Measurements from ENCODE around the gene HEMGN. TPM values are rescaled to one million over a fixed set of nuclear protein-coding genes. Genes with fewer than 3 reads are reported as not detected.

The HEMGN gene
- polyA plus RNA-seq, 3 donors, result 2.1 to 2.9 (median 2.4) TPM

DNA sequence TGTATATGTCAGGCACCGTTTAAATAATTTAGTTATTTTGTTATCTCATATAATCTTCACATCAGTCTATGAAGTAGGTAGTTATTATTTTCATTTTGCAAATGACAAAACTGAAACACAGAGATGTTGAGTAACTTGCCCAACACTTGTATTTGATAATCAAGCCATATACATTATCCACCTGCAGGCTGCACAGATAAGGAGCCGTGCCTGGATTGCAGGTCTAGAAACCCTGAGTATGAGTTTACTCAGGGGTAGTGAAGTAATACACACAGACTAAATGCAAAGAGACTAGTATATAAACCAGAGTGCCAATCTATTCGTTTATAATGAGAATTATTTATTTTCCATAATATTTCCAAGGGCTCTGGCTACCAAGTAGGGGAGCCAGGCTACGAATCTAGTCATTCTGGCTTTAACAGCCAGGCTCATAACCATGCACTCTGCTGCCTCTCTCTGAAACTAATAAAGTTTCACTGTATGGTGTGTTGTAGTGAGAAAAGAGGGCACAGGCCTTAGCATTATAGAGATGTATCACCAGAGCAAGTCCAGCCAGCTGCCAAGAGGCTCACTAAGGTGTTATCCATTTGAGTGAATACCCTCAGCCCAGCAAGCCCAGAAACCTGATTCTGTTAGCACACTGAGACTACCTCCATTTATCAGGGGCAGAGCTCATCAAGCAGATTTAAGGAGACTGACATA, 4.5 kb downstream of the HEMGN start:
- DNase-seq, result no peak

DNA sequence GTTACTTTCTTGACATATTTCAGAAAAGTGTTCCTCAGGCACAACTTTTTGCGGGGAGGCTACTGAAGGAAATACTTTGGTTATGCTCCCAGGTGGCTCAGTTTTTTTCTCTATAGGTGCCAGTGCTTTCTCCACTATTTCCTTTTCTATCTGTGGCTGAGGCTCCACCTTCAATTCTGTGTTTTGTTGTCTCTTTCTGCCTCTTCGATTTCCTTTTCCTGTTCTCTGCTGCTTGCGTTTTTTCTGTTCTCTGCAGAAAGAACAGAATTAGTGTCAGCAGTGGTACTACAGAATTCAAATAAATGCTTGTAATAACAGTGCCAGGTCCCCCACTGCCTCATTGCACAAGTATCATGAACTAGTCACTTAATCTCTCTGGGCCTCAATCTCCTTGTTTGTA, 7.0 kb downstream of the HEMGN start:
- DNase-seq, result no peak

DNA sequence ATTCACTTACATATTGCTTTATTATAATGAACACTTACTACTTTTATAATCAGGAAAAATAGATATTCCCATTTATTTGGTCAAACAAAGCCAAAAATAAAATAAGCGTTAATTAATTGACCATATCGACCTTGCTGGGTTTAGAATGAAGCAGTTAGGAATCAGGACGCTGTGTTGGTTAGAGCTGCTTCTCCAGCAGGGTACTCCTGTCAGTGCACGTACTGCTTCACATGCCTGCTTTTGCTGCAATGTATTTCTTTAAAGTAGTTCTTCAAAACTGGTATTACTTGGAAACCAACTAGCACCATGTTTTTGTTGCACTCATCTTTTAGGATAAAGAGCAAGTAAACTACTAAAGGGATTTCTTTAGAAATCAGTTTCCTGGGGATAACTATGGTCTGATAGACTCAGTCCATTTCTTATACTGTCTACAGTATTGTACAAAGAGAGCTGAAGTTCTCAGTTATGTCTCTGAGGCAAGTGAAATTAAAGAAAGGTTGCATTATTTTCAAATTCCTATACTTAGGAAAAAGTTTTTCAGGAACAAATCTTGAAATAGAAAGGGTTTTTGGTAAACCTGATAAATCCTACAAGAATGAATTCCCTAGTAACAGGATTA, 8.9 kb downstream of the HEMGN start:
- DNase-seq, result no peak

DNA sequence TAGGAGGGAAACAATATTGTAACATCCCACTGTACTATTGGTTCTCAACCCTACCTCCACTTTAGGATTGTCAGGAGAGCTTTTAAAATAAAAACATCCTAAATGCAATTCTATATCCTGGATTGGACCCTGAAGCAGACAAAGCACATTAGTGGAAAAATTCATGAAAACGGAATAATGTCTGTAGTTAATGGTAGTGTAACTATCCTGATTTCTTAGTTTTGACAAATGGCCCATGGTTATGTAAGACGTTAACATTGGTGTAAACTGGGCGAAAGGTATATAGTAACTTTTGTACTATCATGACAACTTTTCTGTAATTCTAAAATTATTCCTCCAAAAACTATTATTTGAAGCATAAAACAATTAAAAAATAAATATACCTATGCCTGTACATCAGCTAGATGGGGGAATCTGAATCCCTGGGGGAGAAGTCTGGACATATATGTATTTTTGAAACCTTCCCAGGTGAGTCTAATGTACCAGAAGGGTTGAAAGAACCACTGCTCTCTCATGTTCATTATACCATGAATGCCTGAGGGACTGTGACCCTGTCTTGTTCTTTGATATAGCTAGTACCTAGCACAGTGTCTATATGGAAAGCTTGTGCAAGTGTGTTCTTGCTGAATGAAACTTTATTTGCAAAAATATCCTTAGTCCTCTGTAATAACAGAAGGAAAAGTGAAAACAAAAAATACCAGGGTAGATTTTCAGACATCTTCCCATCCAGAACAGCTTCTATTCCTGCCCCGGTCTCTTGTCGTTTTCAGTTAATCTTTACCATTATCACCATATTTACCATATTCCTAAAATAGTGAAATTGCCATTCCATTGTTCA, 12.3 kb downstream of the HEMGN start:
- no peak for DNase-seq

DNA sequence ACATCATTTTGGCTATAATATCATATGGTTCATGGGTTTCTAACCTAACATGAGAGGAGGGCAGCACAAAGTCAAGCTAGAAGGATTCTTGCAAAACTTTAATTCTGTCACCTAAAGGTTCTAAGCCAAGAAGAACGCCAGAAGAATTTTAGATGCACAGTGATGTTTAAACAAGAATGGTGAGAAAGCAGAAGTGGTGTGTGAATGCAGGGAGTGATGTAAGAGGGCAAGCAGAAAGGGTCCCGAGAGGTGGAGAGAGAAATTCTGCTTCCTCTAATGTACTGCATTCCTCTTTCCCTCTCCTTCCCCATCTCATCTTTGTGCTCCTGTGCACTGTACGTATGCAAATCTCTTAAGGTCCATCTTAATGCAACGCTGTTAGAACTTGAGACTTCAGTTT, 13.6 kb downstream of the HEMGN start:
- DNase-seq, result no peak

DNA sequence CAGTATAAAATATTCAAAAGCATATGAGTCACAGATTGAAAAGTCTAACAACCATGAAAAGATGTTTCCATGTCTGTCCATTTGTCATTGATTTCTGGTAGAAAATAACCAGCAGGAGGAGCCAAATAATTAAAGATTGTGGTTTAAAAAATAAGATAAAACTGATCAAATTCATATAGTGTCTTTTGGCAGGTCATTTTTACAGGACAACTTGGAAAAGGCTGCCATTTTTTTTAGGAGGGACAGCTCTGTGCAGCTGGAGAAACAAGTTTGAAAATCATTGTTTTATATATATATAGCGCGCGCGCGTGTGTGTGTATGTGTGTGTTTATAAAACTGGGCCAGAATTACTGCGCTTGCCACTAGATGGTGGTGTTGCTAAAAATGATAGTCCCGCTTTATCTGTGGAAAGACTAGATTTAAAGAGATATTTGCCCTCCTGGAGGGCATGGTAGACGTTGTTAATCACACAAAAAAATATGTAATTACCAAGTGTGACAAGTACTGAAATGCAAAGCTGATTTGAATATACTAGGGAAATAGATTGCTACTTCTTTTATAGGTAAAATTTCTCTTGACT, 14.4 kb downstream of the HEMGN start:
- DNase-seq, result peak; percentile 79

DNA sequence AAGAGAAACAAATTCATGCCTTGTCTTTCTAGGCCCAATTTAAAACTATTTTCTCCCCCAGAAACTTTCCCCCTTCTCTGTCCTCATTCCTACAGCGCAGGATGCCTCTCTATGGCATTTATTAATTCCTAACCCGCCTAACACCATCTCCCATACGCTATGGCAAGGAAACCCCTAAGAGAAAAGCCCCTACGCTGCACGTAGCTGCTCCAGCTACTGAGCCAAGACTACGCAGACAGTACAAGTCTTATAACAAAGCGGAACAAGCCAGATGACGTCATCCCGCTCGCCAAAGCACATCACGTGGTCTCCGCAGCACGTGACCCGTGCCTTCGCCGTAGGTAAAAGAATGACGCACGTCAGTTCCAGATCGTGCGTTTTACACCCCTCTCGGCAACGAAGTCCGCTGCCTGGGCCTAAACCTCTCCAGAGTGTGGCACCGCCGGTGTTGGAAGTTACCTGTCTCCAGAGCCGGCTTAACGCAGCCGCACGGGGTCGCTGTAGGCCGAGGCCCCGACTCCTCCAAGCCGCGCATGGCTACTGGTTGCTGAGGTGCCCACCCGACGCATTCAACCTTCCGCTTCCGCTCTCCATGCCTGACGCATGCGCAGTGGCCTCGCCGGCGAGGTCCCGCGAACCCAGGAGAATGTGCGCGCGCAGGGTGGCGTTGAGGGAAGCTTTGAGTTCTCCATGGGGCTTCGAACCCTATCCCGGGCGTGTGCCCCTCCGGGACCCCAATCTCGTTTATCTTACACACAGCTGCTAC, 15.8 kb downstream of the HEMGN start, which contains the start of gene TRMO:
Gene TRMO, minus strand, starts transcription at position 542 of the 766 bp plus-strand sequence. Its CDS starts 7 bp downstream, at position 535.
- peak; percentile 98 for DNase-seq

DNA sequence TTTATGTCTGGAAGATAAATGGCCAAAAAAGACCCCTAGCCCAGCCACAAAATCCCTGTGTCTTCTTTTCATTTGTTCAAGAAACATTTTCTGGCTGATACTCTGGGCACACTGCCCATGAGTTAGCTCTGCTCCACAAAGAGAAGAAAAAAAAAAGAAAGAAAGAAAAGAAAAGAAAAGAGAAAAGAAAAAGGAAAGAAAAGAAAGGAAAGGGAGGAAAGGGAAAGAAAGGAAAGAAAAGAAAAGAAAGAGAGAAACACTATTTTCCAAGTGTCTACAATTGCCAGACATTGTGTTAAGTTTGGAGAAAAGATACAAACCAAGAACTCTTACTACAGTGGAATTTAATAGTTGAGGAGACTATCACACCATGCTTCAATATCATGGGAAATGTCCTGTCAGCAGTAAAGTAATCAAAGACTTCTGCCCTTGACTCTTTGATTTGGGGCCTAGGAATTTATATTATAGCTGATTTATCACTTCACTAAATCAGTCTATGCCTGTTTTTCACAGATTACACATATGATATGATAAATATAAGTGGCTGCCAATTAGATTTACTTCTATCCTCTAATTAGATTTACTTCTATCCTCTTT, 18.7 kb downstream of the HEMGN start:
- DNase-seq, result no peak

DNA sequence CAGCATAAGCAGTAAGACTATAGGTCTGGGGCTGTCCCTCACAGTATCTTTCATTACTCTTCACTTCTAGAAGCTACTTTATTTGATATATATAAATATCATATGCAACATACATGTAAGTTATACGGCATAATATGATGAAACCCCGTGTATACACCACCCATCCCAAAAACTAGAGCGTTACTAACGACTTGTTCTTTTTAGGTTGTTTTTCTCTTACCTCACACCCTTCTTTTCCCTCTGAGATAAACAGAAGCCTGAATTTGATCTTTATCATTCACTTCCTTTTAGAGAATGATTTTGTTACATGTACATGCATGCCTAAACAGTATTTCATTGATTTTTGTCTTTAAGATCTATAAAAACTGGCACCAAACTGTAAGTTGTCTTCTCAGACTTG, 19.4 kb downstream of the HEMGN start:
- DNase-seq, result no peak

DNA sequence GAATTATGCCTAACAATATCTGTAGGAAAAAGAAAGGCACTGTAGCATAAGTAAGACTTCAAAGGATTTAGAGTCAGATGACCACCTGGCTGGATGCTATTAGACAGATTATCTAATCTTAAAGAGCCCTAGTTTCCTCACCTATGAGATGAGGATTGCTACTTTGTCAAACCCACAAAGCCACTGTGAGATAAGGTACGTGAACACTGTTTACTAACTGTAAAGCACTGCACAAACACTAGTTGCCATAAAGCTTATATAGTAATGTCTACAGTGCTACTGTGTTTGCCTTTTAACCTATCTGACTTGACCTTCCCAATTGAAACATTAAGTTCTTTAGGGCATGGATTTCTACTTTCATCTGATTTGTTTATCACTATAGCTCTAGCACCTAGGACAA, 26.0 kb downstream of the HEMGN start:
- DNase-seq, result no peak

DNA sequence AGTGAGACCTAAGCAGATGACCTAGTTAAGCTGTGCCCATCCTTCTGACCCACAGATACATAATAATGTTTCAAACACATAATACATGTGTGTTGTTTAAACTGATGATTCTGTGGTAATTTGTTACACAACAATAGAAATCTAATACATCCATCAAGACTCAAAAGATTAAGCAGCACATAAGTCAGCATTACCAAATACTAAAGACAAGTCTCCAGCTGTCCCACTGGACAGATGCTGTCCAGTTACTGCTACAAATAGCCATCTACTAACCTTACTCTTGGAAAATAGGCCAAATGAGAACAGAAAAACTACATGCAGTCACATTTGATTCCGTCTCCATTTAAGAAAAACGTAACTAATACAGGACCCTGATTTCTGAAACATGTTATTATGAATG, 26.4 kb downstream of the HEMGN start:
- DNase-seq, result no peak

DNA sequence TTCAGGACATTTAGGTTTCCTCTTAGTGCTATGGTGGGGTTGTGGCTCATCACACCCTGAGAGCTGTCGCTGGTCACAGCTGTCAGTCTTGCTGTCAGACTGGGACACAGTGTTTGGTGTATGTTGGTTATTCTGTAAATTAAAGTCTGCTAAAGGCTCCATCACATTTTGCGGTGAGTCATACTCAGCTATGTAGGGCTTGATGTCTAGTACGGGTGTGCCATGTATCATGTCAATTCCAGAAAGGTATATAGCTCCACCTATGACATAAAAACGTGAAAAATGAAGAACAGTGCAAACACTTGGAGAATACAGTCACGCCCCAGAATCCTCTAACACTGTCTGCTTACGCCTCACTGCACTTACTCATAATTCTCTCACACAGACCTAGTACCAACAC, 27.6 kb downstream of the HEMGN start:
- DNase-seq, result no peak

DNA sequence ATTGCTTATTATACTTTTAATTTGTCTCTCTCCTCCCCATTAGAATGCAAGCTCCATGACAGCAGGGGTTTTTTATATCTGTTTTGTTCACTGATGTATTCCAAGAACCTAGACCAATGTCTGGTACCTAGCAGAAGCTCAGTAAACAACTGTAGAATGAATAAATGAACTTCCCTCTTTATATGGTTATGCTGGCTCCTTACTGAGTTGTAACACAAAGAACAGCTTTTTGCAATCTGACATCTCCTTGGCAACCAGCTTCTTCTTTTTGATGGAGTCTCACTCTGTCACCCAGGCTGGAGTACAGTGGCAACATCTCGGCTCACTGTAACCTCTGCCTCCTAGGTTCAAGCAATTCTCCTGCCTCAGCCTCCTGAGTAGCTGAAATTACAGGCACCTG, 29.3 kb downstream of the HEMGN start:
- DNase-seq, result no peak

DNA sequence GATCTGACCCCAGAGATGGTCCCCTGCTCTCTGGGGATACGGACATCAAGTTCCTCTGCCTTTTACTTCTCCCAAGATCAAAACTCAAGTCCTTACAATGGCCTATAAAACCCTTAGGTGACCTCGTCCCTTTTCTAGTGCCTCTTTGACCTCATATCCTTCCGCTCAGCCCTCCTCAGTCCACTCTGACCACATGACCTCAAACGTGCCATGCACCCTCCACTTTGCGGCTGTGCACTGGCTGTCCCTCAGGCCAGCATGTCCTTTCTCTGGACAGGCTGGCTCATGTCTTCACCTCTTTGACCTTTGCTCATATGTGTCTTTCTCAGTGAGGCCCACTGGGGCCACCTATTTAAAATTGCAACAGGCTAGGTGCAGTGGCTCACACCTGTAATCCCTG, 30.3 kb downstream of the HEMGN start:
- no peak for DNase-seq

DNA sequence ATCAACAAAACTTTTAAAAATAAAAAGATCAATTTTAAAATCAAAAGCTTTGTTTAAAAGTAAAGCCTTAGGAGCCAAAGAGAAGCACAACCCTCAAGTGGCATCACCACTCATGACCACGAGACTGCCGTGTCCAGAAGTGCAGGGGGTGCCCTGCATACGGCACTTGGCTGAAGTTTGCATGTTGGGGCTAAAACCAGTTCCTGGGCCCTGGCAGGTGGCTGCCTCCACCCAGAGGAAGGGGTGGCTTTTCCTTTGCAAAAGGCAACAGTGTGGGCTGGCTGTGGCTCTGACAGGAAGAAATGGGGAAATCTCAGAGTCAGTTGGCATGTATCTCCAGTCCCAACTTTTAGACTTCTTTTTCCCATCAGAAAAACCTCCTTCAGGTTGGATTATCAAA, 30.9 kb downstream of the HEMGN start:
- DNase-seq, result no peak

DNA sequence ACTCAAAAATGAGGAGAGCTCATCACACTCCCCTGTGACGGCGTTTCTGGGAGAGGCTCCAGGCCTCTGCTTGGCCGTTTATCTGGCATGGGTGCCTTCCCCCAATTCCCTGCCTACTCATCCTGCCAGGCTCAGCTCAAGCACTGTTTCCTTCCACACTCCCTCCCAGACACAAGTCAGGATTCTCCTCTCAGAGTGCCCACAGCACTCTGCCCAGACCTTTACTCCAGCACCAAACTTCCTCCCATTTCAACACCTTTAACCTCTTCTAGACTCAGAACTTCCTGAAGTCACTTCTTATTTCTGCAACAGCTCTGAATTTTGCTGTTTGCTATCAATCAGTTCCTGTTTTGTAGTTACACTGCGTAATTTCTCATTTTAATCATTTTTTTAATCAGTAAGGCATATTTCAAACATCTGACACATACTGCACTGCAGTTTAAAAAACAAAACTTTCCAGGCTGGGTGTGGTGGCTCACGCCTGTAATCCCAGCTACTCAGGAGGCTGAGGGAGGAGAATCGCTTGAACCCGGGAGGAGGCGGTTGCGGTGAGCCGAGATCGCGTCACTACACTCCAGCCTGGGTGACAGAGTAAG, 31.6 kb downstream of the HEMGN start:
- DNase-seq, result no peak

DNA sequence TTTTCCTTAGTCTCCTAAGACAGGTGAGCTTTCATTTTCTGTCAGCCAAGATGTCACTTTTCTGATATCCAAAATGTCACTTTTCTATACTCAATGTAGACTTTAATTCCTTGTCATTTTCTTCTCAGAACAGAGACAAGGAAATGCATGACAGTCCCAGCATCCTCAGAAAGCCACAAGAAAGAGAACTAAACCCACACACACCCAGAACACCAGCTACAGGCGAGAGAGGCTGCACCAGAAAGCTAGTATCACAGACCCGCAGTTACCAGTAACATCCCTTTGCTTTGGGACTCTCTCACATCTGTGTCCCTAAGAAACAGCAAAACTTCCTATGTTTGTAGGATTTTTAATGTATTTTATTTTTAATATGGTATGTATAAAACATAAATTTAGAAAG, 32.7 kb downstream of the HEMGN start:
- DNase-seq, result no peak

DNA sequence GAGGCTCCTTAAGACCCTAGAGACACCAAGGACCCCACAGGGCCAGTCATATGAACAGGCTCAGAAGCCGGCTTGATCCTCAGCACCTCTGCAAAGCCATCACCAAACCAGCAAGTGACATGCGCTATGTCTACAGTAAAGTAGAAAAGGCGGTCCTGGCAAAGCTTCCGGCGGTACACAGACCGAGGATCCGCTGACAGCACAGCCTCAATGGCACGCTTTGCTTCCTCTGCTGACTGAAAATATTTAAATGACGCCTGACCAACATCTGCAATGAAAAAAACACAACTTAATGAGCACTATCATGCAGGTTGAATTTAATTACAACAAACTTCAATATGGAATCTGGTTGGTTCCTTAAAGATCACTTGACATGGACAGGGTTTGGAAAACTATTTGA, 33.2 kb downstream of the HEMGN start:
- no peak for DNase-seq

DNA sequence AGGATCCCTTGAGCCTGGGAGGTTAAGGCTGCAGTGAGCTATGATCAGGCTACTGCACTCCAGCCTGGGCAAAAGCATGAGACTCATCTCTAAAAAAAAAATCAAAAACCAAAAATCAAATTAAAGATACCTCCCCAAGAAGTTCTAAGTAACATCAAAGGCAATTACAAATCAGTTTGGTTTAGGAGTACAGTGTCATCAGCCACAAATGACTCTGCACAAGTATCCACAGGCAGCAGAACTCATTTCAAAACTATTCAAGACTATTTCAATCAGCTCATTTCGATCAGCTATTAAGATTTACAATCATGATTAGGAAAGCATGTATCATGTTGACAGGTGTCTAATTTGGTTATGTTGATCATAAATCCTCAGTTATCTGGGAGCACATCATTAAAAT, 34.8 kb downstream of the HEMGN start:
- DNase-seq, result no peak

DNA sequence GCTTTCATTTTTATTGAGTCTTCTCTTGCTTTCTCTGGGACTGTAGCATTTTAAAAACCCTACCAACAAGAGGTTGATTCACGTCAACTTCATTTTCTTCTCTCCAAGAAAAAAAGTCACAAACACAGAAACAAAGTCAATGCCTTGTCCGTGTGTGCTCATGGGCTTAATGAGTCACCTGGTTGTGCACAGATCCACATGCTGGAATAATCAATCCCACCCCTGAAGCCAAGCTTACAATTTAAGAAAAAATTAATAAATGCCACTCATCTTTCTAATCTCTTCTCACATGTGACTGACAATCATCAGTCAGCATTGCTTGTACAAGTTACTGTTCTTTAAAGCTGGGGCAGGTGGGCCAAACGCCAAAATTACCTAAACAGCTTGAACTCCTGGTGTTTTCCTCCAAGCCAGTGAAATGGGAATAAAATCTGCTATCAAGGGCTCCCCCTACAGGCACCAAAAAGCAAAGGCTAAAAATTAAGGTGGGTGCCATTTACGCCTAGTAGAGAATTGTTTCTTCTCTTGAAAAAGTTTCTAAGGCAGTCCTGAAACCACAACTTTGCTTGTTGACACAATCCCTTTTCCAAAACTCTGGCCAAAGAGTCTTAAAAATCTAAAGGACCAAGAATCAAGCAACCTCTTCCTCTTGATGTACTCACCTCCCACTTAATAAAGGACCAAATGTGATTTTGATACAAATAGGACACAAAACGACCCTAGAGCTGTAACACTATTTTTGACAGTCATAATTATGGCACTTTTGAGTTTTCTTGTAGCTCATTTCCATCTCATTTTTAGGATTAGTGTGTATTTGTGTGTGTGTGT, 37.0 kb downstream of the HEMGN start:
- no peak for DNase-seq

All from renal pelvis (tissue), 4 donors.